Measurements from ENCODE around the gene GLIS1. TPM values are rescaled to one million over a fixed set of nuclear protein-coding genes. Genes with fewer than 3 reads are reported as not detected.

Gene GLIS1
- total RNA-seq, 2 donors from 2014 or later: 0.16 TPM; not detected in 1

DNA sequence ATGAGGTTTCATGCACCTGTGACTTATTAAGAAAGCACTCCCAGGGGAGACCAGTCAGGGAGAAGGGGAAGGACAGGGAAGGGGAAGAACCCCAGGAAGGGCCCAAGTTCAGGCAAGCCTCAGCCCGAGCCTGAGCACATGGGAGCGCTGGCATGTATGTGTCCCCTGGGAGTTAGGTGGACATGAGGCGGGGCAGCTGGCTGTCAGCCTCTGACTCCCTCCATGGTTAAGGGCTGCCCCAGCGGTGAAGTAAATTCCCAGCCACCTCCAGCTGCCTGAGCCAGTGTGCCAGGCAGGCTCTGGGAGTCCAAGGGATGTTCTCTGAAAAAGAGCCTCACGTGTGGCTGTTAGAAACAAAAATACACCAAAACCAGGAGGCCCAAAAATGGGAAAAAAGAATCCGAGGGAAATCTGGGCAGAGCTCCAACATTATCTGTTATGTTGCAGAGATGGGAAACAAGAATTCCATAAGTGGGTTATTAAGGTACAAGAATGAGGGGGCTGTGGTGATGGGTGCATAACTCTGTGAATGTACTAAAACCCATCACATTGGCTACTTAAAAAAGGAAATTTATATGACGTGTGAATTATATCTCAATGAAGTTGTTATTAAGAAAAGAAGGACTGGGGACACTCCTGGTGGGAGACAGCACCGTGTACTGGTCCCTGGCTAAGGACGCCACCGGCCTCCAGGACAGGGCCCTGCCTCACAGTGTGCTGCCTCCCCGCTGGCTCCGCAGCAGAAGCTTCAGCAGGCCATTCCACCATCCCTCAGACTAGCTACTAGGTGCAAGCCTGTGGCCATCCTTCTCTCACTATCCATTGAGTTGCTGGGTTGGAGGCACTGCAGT lies 261.1 kb downstream of the GLIS1 start:
- H3K4me3 ChIP-seq: no peak overlapping the region
- no peak overlapping the region for H3K9ac ChIP-seq (ENCODE audit: low read depth in 2 of 2, low read length in 2 of 2)
- no peak for DNase-seq
- no peaks in the 10 kb centered on the region for H3K4me1 ChIP-seq
- H3K27ac ChIP-seq: no peak overlapping the region
- H3K36me3 ChIP-seq: no peaks in the 10 kb centered on the region
- TF ChIP-seq, protein P1, sequence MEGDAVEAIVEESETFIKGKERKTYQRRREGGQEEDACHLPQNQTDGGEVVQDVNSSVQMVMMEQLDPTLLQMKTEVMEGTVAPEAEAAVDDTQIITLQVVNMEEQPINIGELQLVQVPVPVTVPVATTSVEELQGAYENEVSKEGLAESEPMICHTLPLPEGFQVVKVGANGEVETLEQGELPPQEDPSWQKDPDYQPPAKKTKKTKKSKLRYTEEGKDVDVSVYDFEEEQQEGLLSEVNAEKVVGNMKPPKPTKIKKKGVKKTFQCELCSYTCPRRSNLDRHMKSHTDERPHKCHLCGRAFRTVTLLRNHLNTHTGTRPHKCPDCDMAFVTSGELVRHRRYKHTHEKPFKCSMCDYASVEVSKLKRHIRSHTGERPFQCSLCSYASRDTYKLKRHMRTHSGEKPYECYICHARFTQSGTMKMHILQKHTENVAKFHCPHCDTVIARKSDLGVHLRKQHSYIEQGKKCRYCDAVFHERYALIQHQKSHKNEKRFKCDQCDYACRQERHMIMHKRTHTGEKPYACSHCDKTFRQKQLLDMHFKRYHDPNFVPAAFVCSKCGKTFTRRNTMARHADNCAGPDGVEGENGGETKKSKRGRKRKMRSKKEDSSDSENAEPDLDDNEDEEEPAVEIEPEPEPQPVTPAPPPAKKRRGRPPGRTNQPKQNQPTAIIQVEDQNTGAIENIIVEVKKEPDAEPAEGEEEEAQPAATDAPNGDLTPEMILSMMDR (IDR thresholded peaks at IDR 0.05): no peak
- H3K9me3 ChIP-seq: no peaks in the 10 kb centered on the region
- intact Hi-C loops (cut with DNase I): no loop called here
- no peaks in the 10 kb centered on the region for H3K27me3 ChIP-seq

DNA sequence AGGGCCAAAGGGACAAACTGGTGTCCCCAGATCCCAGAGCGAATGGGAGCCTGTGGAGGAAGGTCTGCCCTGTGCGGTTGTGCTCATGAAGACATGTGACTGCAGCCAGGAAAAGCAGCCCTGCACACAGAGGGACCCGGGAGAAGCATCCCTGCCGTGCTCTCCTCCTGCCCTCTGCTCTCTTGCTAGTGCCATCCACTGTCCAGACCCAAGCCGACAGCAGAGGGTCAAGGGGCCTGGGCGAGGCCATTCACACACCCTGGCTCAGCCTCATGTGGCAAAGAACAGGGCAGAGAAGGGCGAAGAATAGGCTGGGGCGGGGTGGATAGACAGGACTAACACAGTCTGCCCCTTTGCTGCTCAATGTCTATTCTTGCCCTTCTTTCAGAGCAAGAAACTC lies 262.4 kb downstream of the GLIS1 start:
- TF ChIP-seq, protein P1 (IDR thresholded peaks at IDR 0.05): no peak
- Histone ChIP-seq H3K9me3 (no peaks in the 10 kb centered on the region), H3K4me1 (no peaks in the 10 kb centered on the region), H3K4me3 (no peak overlapping the region), H3K9ac (ENCODE audit: low read depth in 2 of 2, low read length in 2 of 2) (no peak overlapping the region), H3K36me3 (no peaks in the 10 kb centered on the region), H3K27ac (no peak overlapping the region), H3K27me3 (no peaks in the 10 kb centered on the region)
- DNase-seq: no peak
- intact Hi-C loops (cut with DNase I): no loop called here

DNA sequence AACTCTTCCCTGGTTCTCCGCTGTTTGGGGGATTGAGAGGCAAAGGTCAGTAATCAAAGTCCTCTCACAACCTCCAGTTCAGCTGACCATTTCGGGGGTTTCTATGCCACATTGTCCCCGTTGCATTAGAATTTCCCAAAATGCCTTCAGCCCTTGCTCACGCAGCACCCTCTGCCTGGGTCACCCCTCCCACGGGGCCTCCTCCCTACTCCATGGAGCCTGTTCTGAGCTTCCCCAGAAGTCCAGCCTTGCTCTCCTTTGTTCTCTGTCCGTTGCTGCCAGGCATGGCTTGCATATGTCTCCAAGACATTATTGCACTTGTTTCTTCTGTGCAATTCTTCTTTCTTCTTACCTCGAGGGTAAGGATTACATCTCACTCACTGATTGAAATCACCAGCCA lies 263.3 kb downstream of the GLIS1 start:
- Histone ChIP-seq H3K9me3 (no peaks in the 10 kb centered on the region), H3K4me3 (no peak overlapping the region), H3K36me3 (no peaks in the 10 kb centered on the region), H3K9ac (ENCODE audit: low read depth in 2 of 2, low read length in 2 of 2) (no peak overlapping the region), H3K27ac (no peak overlapping the region), H3K4me1 (no peaks in the 10 kb centered on the region), H3K27me3 (no peaks in the 10 kb centered on the region)
- intact Hi-C loops (cut with DNase I): no loop called here
- TF ChIP-seq, protein P1 (IDR thresholded peaks at IDR 0.05): no peak
- DNase-seq: no peak

DNA sequence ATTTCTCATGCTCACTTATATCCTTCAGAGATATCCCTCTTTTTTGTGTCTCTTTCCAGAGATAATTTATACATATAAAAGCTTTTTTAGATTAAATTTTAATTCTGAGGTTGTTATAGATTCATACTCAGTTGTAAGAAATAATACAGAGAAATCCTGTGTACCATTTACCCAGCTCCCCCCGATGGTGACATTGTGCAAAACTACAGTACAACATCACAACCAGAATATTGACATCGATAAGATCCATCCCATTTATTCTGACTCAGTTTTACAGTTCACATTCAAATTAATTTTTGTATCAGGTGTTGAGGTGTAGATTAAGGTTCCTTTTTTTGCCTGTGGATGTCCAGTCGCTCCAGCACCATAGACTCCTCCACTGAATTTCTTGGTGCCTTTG lies 265.5 kb downstream of the GLIS1 start:
- H3K27ac ChIP-seq: no peak overlapping the region
- no peak overlapping the region for H3K4me3 ChIP-seq
- H3K9ac ChIP-seq (ENCODE audit: low read depth in 2 of 2, low read length in 2 of 2): no peak overlapping the region
- H3K27me3 ChIP-seq: no peaks in the 10 kb centered on the region
- H3K4me1 ChIP-seq: no peaks in the 10 kb centered on the region
- TF ChIP-seq, protein P1 (IDR thresholded peaks at IDR 0.05): no peak
- no peak for DNase-seq
- H3K36me3 ChIP-seq: no peaks in the 10 kb centered on the region
- intact Hi-C loops (cut with DNase I): no loop called here
- H3K9me3 ChIP-seq: no peaks in the 10 kb centered on the region

DNA sequence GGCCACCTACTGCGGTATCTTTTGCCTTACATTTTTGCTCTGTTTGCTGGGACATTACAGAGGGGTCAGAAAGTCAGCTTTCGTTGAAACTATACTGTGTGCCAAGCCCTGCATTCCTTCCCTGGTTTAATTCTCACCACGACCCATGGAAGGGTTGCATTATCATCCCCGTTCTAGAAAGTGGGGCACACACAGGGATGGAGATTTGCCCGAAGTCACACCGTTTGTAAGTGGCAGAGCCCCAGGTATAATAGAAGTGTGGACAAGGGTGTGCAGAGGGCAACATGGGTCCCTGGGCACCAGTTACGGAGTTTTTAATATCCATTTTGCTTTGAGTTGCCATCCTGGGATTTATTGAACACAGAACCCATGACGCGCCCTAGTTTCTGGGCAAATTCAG lies 268.0 kb downstream of the GLIS1 start:
- no peaks in the 10 kb centered on the region for H3K27me3 ChIP-seq
- H3K9ac ChIP-seq (ENCODE audit: low read depth in 2 of 2, low read length in 2 of 2): no peak overlapping the region
- H3K36me3 ChIP-seq: no peaks in the 10 kb centered on the region
- H3K9me3 ChIP-seq: no peaks in the 10 kb centered on the region
- TF ChIP-seq, protein P1 (IDR thresholded peaks at IDR 0.05): no peak
- intact Hi-C loops (cut with DNase I): no loop called here
- H3K4me1 ChIP-seq: no peaks in the 10 kb centered on the region
- DNase-seq: no peak
- H3K27ac ChIP-seq: no peak overlapping the region
- no peak overlapping the region for H3K4me3 ChIP-seq
